ENCODE measurements around the gene OR2T10.
"Not testable (repeated sequence)": the region's sequence is repeated elsewhere in the genome, so short reads cannot be mapped to it uniquely, and the experiment has no call there.

DNA sequence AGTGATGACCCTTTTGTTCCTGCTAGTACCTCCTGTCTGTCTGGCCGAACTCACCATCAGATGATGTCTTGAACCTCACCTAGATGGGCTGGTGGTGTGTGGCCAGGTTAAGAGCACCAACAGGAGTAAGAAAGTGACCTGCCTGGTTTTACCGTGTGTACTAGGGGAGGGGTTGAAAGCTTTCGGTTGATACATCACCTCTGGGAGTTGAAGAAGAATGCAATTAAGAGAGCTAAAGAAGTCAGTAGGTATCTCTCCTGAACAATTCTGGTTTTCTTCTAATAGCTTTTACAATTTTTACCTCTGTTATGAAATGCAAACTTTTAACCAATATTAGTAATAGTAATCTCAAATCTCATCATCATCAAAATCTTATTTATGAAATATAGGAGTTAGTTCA is 34.8 kb downstream of the OR2T10 start, which contains the start of gene OR2T29:
- TF ChIP-seq POLR2A, CTCF (IDR thresholded peaks at IDR 0.05): not testable (repeated sequence)
